Measurements from ENCODE around the gene TIMM23. TPM values are rescaled to one million over a fixed set of nuclear protein-coding genes. Genes with fewer than 3 reads are reported as not detected.

The TIMM23 gene
- total and polyA plus RNA-seq, 7 donors, result 45.0 to 69.1 (median 66.8) TPM

- Histone ChIP-seq H3K27ac (no peak overlapping the region), H3K4me1 (peaks cover 0 to 51% (median 33%) of the 10 kb centered on the region in 4 donors), H3K27me3 (no peaks in the 10 kb centered on the region), H3K4me3 (no peak overlapping the region), H3K9me3 (no peaks in the 10 kb centered on the region), H3K36me3 (peaks cover 0 to 45% (median 22%) of the 10 kb centered on the region in 4 donors)
- 91 to 97% methylated on average over 1 of the region's 1 CpG for WGBS, 2 donors
- DNase-seq, result no peak
- TF ChIP-seq CTCF (IDR thresholded peaks at IDR 0.05) (no peak), EP300 (IDR thresholded peaks at IDR 0.05) (no peak), POLR2A (IDR thresholded peaks at IDR 0.05) (no peak), POLR2AphosphoS5 (IDR thresholded peaks at IDR 0.05) (no peak)
- intact Hi-C loops (cut with DNase I), result no loop called here
These were observed 44.5 kb downstream of the TIMM23 start for GRCh38 chr10:46016811-46017210.

GRCh38 chr10:46017733-46018132, 45.4 kb downstream of the TIMM23 start:
- no peaks in the 10 kb centered on the region for H3K27me3 ChIP-seq
- WGBS, 2 donors, result 89 to 92% methylated on average over 2 of the region's 2 CpGs
- H3K4me3 ChIP-seq, result no peak overlapping the region
- H3K4me1 ChIP-seq, result peaks cover 0 to 60% (median 40%) of the 10 kb centered on the region in 4 donors
- H3K36me3 ChIP-seq, result peaks cover 0 to 36% (median 20%) of the 10 kb centered on the region in 4 donors
- H3K27ac ChIP-seq, result no peak overlapping the region
- H3K9me3 ChIP-seq, result no peaks in the 10 kb centered on the region
- intact Hi-C loops (cut with DNase I), result no loop called here
- TF ChIP-seq POLR2AphosphoS5 (IDR thresholded peaks at IDR 0.05), result no peak
- no peak for DNase-seq

GRCh38 chr10:46018453-46019176, 46.3 kb downstream of the TIMM23 start:
- Histone ChIP-seq H3K27ac (peak overlapping the region in 2 of 4 donors; percentile 12 to 17), H3K4me1 (peaks cover 0 to 66% (median 44%) of the 10 kb centered on the region in 4 donors)

GRCh38 chr10:46019177-46019528, 46.9 kb downstream of the TIMM23 start:
- H3K4me3 ChIP-seq, result peak overlapping the region in 1 of 4 donors; percentile 1
- 78 to 90% methylated on average over 3 of the region's 3 CpGs for WGBS, 2 donors
- no peaks in the 10 kb centered on the region for H3K27me3 ChIP-seq
- intact Hi-C loops (cut with DNase I), result no loop called here
- DNase-seq, result no peak
- peaks cover 0 to 22% (median 11%) of the 10 kb centered on the region in 4 donors for H3K36me3 ChIP-seq
- H3K4me1 ChIP-seq, result peaks cover 0 to 72% (median 50%) of the 10 kb centered on the region in 4 donors
- no peaks in the 10 kb centered on the region for H3K9me3 ChIP-seq
- peak overlapping the region in 2 of 4 donors; percentile 12 to 31 for H3K27ac ChIP-seq
- TF ChIP-seq POLR2AphosphoS5 (IDR thresholded peaks at IDR 0.05) (no peak), CTCF (IDR thresholded peaks at IDR 0.05) (no peak), POLR2A (IDR thresholded peaks at IDR 0.05) (no peak), EP300 (IDR thresholded peaks at IDR 0.05) (no peak)

More at GRCh38 chr10:46018453-46019176, 46.3 kb downstream of the TIMM23 start:
- no peaks in the 10 kb centered on the region for H3K27me3 ChIP-seq
- TF ChIP-seq EP300 (IDR thresholded peaks at IDR 0.05), result no peak
- no peak for TF ChIP-seq POLR2AphosphoS5 (IDR thresholded peaks at IDR 0.05)
- TF ChIP-seq CTCF (IDR thresholded peaks at IDR 0.05), result no peak
- TF ChIP-seq POLR2A (IDR thresholded peaks at IDR 0.05), result no peak
- H3K9me3 ChIP-seq, result no peaks in the 10 kb centered on the region
- H3K4me3 ChIP-seq, result no peak overlapping the region
- DNase-seq, result no peak
- peaks cover 0 to 27% (median 16%) of the 10 kb centered on the region in 4 donors for H3K36me3 ChIP-seq
- WGBS, 2 donors, result 46 to 56% methylated on average over 2 of the region's 2 CpGs
- intact Hi-C loops (cut with DNase I), result no loop called here

GRCh38 chr10:46019569-46020343, 47.5 kb downstream of the TIMM23 start:
- Histone ChIP-seq H3K4me3 (peak overlapping the region in 1 of 4 donors; percentile 1), H3K36me3 (peaks cover 0 to 16% (median 6%) of the 10 kb centered on the region in 4 donors), H3K9me3 (no peaks in the 10 kb centered on the region), H3K4me1 (peaks cover 0 to 78% (median 56%) of the 10 kb centered on the region in 4 donors), H3K27ac (peak overlapping the region in 3 of 4 donors; percentile 2 to 31 (median 12)), H3K27me3 (no peaks in the 10 kb centered on the region)
- TF ChIP-seq CTCF (IDR thresholded peaks at IDR 0.05) (no peak), POLR2A (IDR thresholded peaks at IDR 0.05) (no peak), EP300 (IDR thresholded peaks at IDR 0.05) (no peak), POLR2AphosphoS5 (IDR thresholded peaks at IDR 0.05) (no peak)
- intact Hi-C loops (cut with DNase I), result loop anchor here (10.0 kb wide), 1 partner anchor 45 kb away; the partner anchor contains the start of gene TIMM23
- DNase-seq, result no peak
- WGBS, 2 donors, result 65 to 69% methylated on average over 7 of the region's 7 CpGs

All from sigmoid colon (tissue), 7 donors.